H9 (cell line): ENCODE results near the gene STX7. TPM values are rescaled to one million over a fixed set of nuclear protein-coding genes. Genes with fewer than 3 reads are reported as not detected.

ENCODE experiments used
- DNase-seq: peaks from one replicate; pipeline ENCODE4 v3.0.0-alpha.2; 2017
- H2AFZ ChIP-seq: one replicate; pipeline ENCODE4 v1.6.1; 2013; ENCODE audit warnings: mild to moderate bottlenecking, low read length, control low read depth, moderate library complexity
- H2AK5ac ChIP-seq: 2 replicates; pipeline ENCODE4 v1.6.1; 2013; ENCODE audit warnings: low read length, control low read depth, mixed read lengths; ENCODE audit not compliant: insufficient read length
- H2BK120ac ChIP-seq: one replicate; pipeline ENCODE4 v1.6.1; 2013; ENCODE audit warnings: low read depth, mild to moderate bottlenecking, low read length, control low read depth, inconsistent platforms; ENCODE audit not compliant: poor library complexity, severe bottlenecking
- H2BK12ac ChIP-seq: 2 replicates; pipeline ENCODE4 v1.6.1; 2013; ENCODE audit warnings: low read length, control low read depth, mixed read lengths, low read depth; ENCODE audit not compliant: insufficient read length
- H2BK15ac ChIP-seq: 2 replicates; pipeline ENCODE4 v1.6.1; 2013; ENCODE audit warnings: low read depth, low read length, control low read depth
- H2BK20ac ChIP-seq: one replicate; pipeline ENCODE4 v1.6.1; 2013; ENCODE audit warnings: low read depth, mild to moderate bottlenecking, low read length, control low read depth, inconsistent platforms; ENCODE audit not compliant: poor library complexity, severe bottlenecking
- H2BK5ac ChIP-seq: 2 replicates; pipeline ENCODE4 v1.6.1; 2013; ENCODE audit warnings: low read length, control low read depth, mixed read lengths; ENCODE audit not compliant: insufficient read length
- H3K14ac ChIP-seq: 2 replicates; pipeline ENCODE4 v1.6.1; 2013; ENCODE audit warnings: low read length, control low read depth; ENCODE audit not compliant: insufficient read depth
- H3K18ac ChIP-seq: 2 replicates; pipeline ENCODE4 v1.6.1; 2013; ENCODE audit warnings: low read depth, mild to moderate bottlenecking, mixed read lengths, low read length, control low read depth; ENCODE audit not compliant: insufficient read length
- H3K23ac ChIP-seq: 2 replicates; pipeline ENCODE4 v1.6.1; 2013; ENCODE audit warnings: low read length, control low read depth, mixed read lengths, low read depth; ENCODE audit not compliant: insufficient read length
- H3K23me2 ChIP-seq: 2 replicates; pipeline ENCODE4 v1.6.1; 2013; ENCODE audit warnings: low read depth, mild to moderate bottlenecking, mixed read lengths, low read length, control low read depth; ENCODE audit not compliant: insufficient read length, poor library complexity, severe bottlenecking
- H3K27ac ChIP-seq: 2 replicates; pipeline ENCODE4 v1.5.1; 2013; ENCODE audit warnings: low read length, control low read depth, mixed read lengths, low read depth; ENCODE audit not compliant: insufficient read length
- H3K27me3 ChIP-seq: 2 replicates; pipeline ENCODE4 v1.6.1; 2013; ENCODE audit warnings: low read length, control low read depth, inconsistent platforms; ENCODE audit not compliant: insufficient read depth
- H3K4ac ChIP-seq: 2 replicates; pipeline ENCODE4 v1.6.1; 2013; ENCODE audit warnings: low read depth, mild to moderate bottlenecking, control low read depth, inconsistent platforms, low read length, moderate library complexity
- H3K4me1 ChIP-seq: 2 replicates; pipeline ENCODE4 v1.6.1; 2013; ENCODE audit warnings: low read length, control low read depth, inconsistent platforms; ENCODE audit not compliant: insufficient read depth
- H3K4me2 ChIP-seq: 2 replicates; pipeline ENCODE4 v1.6.1; 2013; ENCODE audit warnings: low read length, control low read depth, mixed read lengths; ENCODE audit not compliant: insufficient read length, insufficient read depth
- H3K56ac ChIP-seq: 2 replicates; pipeline ENCODE4 v1.6.1; 2013; ENCODE audit warnings: low read depth, mild to moderate bottlenecking, mixed read lengths, low read length, control low read depth; ENCODE audit not compliant: insufficient read length
- H3K79me1 ChIP-seq: 2 replicates; pipeline ENCODE4 v1.6.1; 2013; ENCODE audit warnings: low read depth, mild to moderate bottlenecking, moderate library complexity, low read length, control low read depth, inconsistent platforms; ENCODE audit not compliant: insufficient read depth, poor library complexity, severe bottlenecking
- H3K79me2 ChIP-seq: 2 replicates; pipeline ENCODE4 v1.6.1; 2013; ENCODE audit warnings: low read length, control low read depth, inconsistent platforms; ENCODE audit not compliant: insufficient read depth
- H3K9ac ChIP-seq: 2 replicates; pipeline ENCODE4 v1.6.1; 2013; ENCODE audit warnings: low read length, control low read depth, mixed read lengths; ENCODE audit not compliant: insufficient read length; ENCODE audit errors: extremely low read depth
- H3K9me3 ChIP-seq: one replicate; pipeline ENCODE4 v1.6.1; 2013; ENCODE audit warnings: low read depth, low read length, inconsistent platforms; ENCODE audit not compliant: control insufficient read depth
- H3T11ph ChIP-seq: one replicate; pipeline ENCODE4 v1.6.1; 2013; ENCODE audit warnings: mild to moderate bottlenecking, low read length, control low read depth, inconsistent platforms
- H4K20me1 ChIP-seq: one replicate; pipeline ENCODE4 v1.6.1; 2013; ENCODE audit not compliant: control insufficient read depth, insufficient read length, insufficient read depth
- H4K5ac ChIP-seq: 2 replicates; pipeline ENCODE4 v1.6.1; 2013; ENCODE audit warnings: low read depth, mild to moderate bottlenecking, mixed read lengths, low read length, control low read depth; ENCODE audit not compliant: insufficient read length
- H4K8ac ChIP-seq: replicated peaks from 2 replicates; pipeline ENCODE4 v1.6.1; 2013; ENCODE audit warnings: low read length, control low read depth, mixed read lengths, low read depth; ENCODE audit not compliant: insufficient read length
- H4K91ac ChIP-seq: 2 replicates; pipeline ENCODE4 v1.6.1; 2013; ENCODE audit warnings: low read depth, mild to moderate bottlenecking, moderate library complexity, mixed read lengths, low read length, control low read depth; ENCODE audit not compliant: insufficient read length
- H3K27ac Mint-ChIP-seq, 3 experiments: 2 replicates in 2 of 3; 3 replicates in 1 of 3; pipeline ENCODE4 v1.8.0; 2020 to 2021; ENCODE audit warnings: mixed read lengths in 3 of 3, mild to moderate bottlenecking in 1 of 3, moderate library complexity in 1 of 3
- H3K27me3 Mint-ChIP-seq: 2 replicates; pipeline ENCODE4 v1.8.0; 2021; ENCODE audit warnings: low read depth, mild to moderate bottlenecking, moderate library complexity, mixed read lengths
- H3K36me3 Mint-ChIP-seq, 3 experiments: 2 replicates in 2 of 3; 3 replicates in 1 of 3; pipeline ENCODE4 v1.8.0; 2020 to 2021; ENCODE audit warnings: low read depth in 3 of 3, mixed read lengths in 3 of 3; ENCODE audit not compliant: insufficient read depth in 1 of 3
- H3K4me1 Mint-ChIP-seq, 2 experiments: 2 replicates each; pipeline ENCODE4 v1.8.0; 2020; ENCODE audit warnings: mixed read lengths in 2 of 2
- H3K4me3 Mint-ChIP-seq, 2 experiments: 2 replicates in 1 of 2; 3 replicates in 1 of 2; pipeline ENCODE4 v1.8.0; 2020 to 2021; ENCODE audit warnings: mild to moderate bottlenecking in 2 of 2, mixed read lengths in 2 of 2, moderate library complexity in 1 of 2
- H3K9me3 Mint-ChIP-seq, 2 experiments: 2 replicates in 1 of 2; 3 replicates in 1 of 2; pipeline ENCODE4 v1.8.0; 2020; ENCODE audit warnings: mild to moderate bottlenecking in 2 of 2, mixed read lengths in 2 of 2, moderate library complexity in 1 of 2
- CTCF ChIP-seq: fragments of 200-600 bp; sonication (generic); conservative IDR thresholded peaks from 3 replicates; pipeline ENCODE4 v1.8.0; 2021; ENCODE audit warnings: antibody characterized with exemption, mild to moderate bottlenecking
- WGBS: extraction: QIAGEN DNeasy Blood & Tissue Kit; methylation state at CpG from one replicate; pipeline ENCODE4 v1.1.7; 2013; ENCODE audit warnings: missing lambda C conversion rate, low lambda C conversion rate, mixed read lengths; ENCODE audit not compliant: insufficient read length; ENCODE audit errors: extremely low coverage; 5-methylcytosine and 5-hydroxymethylcytosine counted together
- total RNA-seq: library from RNA; stranded (reverse); gene quantifications from 2 replicates; pipeline ENCODE4 v1.2.1, GENCODE V29; 2021

The STX7 gene
- total RNA-seq, 1 experiment from 2014 or later, result 30.0 TPM

- no peak overlapping the region for H3K27ac Mint-ChIP-seq
- H3K4me1 Mint-ChIP-seq, result peaks cover 20 to 23% of the 10 kb centered on the region in 2 experiments
- Histone ChIP-seq H3K23ac (no peak overlapping the region), H2BK15ac (no peak overlapping the region), H3K4me2 (no peak overlapping the region), H4K91ac (no peak overlapping the region), H3K14ac (no peak overlapping the region), H4K20me1 (no peaks in the 10 kb centered on the region), H4K5ac (no peak overlapping the region), H2BK120ac (no peak overlapping the region), H3K18ac (no peak overlapping the region), H3T11ph (no peak overlapping the region), H3K56ac (no peak overlapping the region), H3K79me1 (no peaks in the 10 kb centered on the region), H2BK5ac (no peak overlapping the region), H2BK12ac (no peak overlapping the region), H2BK20ac (no peak overlapping the region), H3K27ac (no peak overlapping the region), H3K79me2 (no peaks in the 10 kb centered on the region), H4K8ac (no peak overlapping the region), H2AK5ac (no peak overlapping the region), H3K9me3 (no peaks in the 10 kb centered on the region), H3K23me2 (no peaks in the 10 kb centered on the region), H3K4ac (no peak overlapping the region), H2AFZ (no peak overlapping the region), H3K27me3 (no peaks in the 10 kb centered on the region), H3K4me1 (no peaks in the 10 kb centered on the region; the same call in 1 of the 2 replicates), H3K9ac (no peak overlapping the region)
- no peak for DNase-seq
- H3K9me3 Mint-ChIP-seq, result no peaks in the 10 kb centered on the region; a peak in 1 of 5 replicates
- no peak for TF ChIP-seq CTCF
- no CpG with 5 or more reads among the region's 6 CpGs for WGBS
- no peaks in the 10 kb centered on the region for H3K36me3 Mint-ChIP-seq
- H3K27me3 Mint-ChIP-seq, result peaks cover 10% of the 10 kb centered on the region
- no peak overlapping the region for H3K4me3 Mint-ChIP-seq
Observed at GRCh38 chr6:132527791-132528190, 14.9 kb upstream of the STX7 start.
